Liver (tissue), 9 donors: ENCODE results near the gene ASTN1. TPM values are rescaled to one million over a fixed set of nuclear protein-coding genes. Genes with fewer than 3 reads are reported as not detected.

Source experiments
- DNase-seq: peaks from one replicate; pipeline ENCODE4 v3.0.0-alpha.2; 2017; ENCODE audit warnings: low spot score
- H3K27ac ChIP-seq, 2 donors: one replicate each; pipeline ENCODE4 v1.7.0; 2013; ENCODE audit warnings: inconsistent platforms in 2 of 2, low read length in 2 of 2, control low read depth in 1 of 2, low read depth in 1 of 2, mild to moderate bottlenecking in 1 of 2
- H3K27me3 ChIP-seq, 4 donors: one replicate each; pipeline versions ENCODE4 v1.6.1 to v1.7.0; 2013; ENCODE audit warnings: low read length in 3 of 4, inconsistent platforms in 1 of 4, mild to moderate bottlenecking in 1 of 4, moderate library complexity in 1 of 4; ENCODE audit not compliant: control insufficient read depth in 4 of 4, insufficient read depth in 4 of 4
- H3K36me3 ChIP-seq, 4 donors: one replicate each; pipeline versions ENCODE4 v1.6.1 to v1.7.0; 2013; ENCODE audit warnings: low read length in 3 of 4, mild to moderate bottlenecking in 3 of 4, low read depth in 1 of 4, moderate library complexity in 1 of 4; ENCODE audit not compliant: control insufficient read depth in 4 of 4, insufficient read depth in 3 of 4
- H3K4me1 ChIP-seq, 4 donors: one replicate each; pipeline versions ENCODE4 v1.6.1 to v1.7.0; 2013; ENCODE audit warnings: low read length in 3 of 4, mild to moderate bottlenecking in 3 of 4, moderate library complexity in 1 of 4; ENCODE audit not compliant: control insufficient read depth in 4 of 4, insufficient read depth in 4 of 4
- H3K4me3 ChIP-seq, 3 donors: one replicate each; pipeline versions ENCODE4 v1.6.1 to v1.7.0; 2013; ENCODE audit warnings: low read length in 3 of 3, control low read depth in 1 of 3, low read depth in 1 of 3, mild to moderate bottlenecking in 1 of 3
- H3K9ac ChIP-seq, 2 donors: one replicate each; pipeline ENCODE4 v1.7.0; 2013; ENCODE audit warnings: low read length in 2 of 2, mild to moderate bottlenecking in 2 of 2, moderate library complexity in 2 of 2, control low read depth in 1 of 2, low read depth in 1 of 2
- H3K9me3 ChIP-seq, 4 donors: one replicate each; pipeline versions ENCODE4 v1.6.1 to v1.7.0; 2013; ENCODE audit warnings: low read length in 3 of 4; ENCODE audit not compliant: control insufficient read depth in 4 of 4
- EGR1 ChIP-seq, 2 donors: IDR thresholded peaks; 2 replicates each; pipeline ENCODE4 v1.6.1; 2016 to 2018; ENCODE audit warnings: antibody characterized with exemption in 2 of 2, low read depth in 2 of 2
- FOXA1 ChIP-seq: IDR thresholded peaks from 2 replicates; pipeline ENCODE4 v1.6.1; 2016; ENCODE audit warnings: antibody characterized with exemption
- FOXA2 ChIP-seq: IDR thresholded peaks from 2 replicates; pipeline ENCODE4 v1.6.1; 2016; ENCODE audit warnings: antibody characterized with exemption
- GABPA ChIP-seq, 2 donors: IDR thresholded peaks in 1 of 2; conservative IDR thresholded peaks in 1 of 2; 2 replicates each; pipeline ENCODE4 v1.6.1; 2016; ENCODE audit warnings: antibody characterized with exemption in 2 of 2, mild to moderate bottlenecking in 1 of 2, moderate library complexity in 1 of 2
- HNF4A ChIP-seq, 2 donors: conservative IDR thresholded peaks; 2 replicates each; pipeline ENCODE4 v1.6.1; 2016; ENCODE audit warnings: antibody characterized with exemption in 2 of 2, mild to moderate bottlenecking in 2 of 2
- JUND ChIP-seq, 2 donors: IDR thresholded peaks; 2 replicates each; pipeline ENCODE4 v1.6.1; 2016; ENCODE audit warnings: antibody characterized with exemption in 2 of 2
- MAX ChIP-seq: IDR thresholded peaks from 2 replicates; pipeline ENCODE4 v1.6.1; 2016; ENCODE audit warnings: antibody characterized with exemption
- NR2F2 ChIP-seq: IDR thresholded peaks from 2 replicates; pipeline ENCODE4 v1.6.1; 2016; ENCODE audit warnings: antibody characterized with exemption
- RAD21 ChIP-seq, 2 donors: IDR thresholded peaks; 2 replicates each; pipeline ENCODE4 v1.6.1; 2016; ENCODE audit warnings: antibody characterized with exemption in 2 of 2, mild to moderate bottlenecking in 2 of 2
- REST ChIP-seq: IDR thresholded peaks from 2 replicates; pipeline ENCODE4 v1.6.1; 2016; ENCODE audit warnings: antibody characterized with exemption, mild to moderate bottlenecking
- RXRA ChIP-seq, 2 donors: IDR thresholded peaks; 2 replicates each; pipeline ENCODE4 v1.6.1; 2017 to 2018; ENCODE audit warnings: antibody characterized with exemption in 2 of 2, mild to moderate bottlenecking in 1 of 2
- SP1 ChIP-seq: IDR thresholded peaks from 2 replicates; pipeline ENCODE4 v1.6.1; 2018; ENCODE audit warnings: antibody characterized with exemption, mild to moderate bottlenecking
- TAF1 ChIP-seq: conservative IDR thresholded peaks from 2 replicates; pipeline ENCODE4 v1.6.1; 2016; ENCODE audit warnings: antibody characterized with exemption, mild to moderate bottlenecking
- YY1 ChIP-seq: IDR thresholded peaks from 2 replicates; pipeline ENCODE4 v1.6.1; 2016; ENCODE audit warnings: antibody characterized with exemption, mild to moderate bottlenecking
- ZBTB33 ChIP-seq: IDR thresholded peaks from 2 replicates; pipeline ENCODE4 v1.6.1; 2016; ENCODE audit warnings: antibody characterized with exemption
- WGBS: extraction: QIAGEN DNeasy Blood & Tissue Kit; methylation state at CpG from one replicate; pipeline ENCODE4 v1.1.7; 2013; 5-methylcytosine and 5-hydroxymethylcytosine counted together
- polyA plus RNA-seq, 2 donors: library from polyadenylated mRNA; stranded (reverse) in 1 of 2; unstranded in 1 of 2; fragments of 200-250 nt in 1 of 2; fragments of >200 nt in 1 of 2; fragmentation: Nextera tagmentation in 1 of 2; extraction: Ambion mirVana in 1 of 2; gene quantifications; one replicate each; pipeline versions ENCODE4 v1.2.1 to v1.2.3, GENCODE V29; 2013 to 2015
- total RNA-seq, 2 donors: library from RNA; depleted of rRNA; stranded (reverse); fragments of >200 nt; gene quantifications; one replicate each; pipeline ENCODE4 v1.2.3, GENCODE V29; 2014
- TF ChIP-seq, protein P1 (sequence below): fragments of 150-350 bp; IDR thresholded peaks from 2 replicates; pipeline ENCODE4 v1.5.1; 2017; ENCODE audit warnings: improper control_type of control experiment, low read depth, low read length; ENCODE audit not compliant: missing input control
- TF ChIP-seq, protein P2 (sequence below): IDR thresholded peaks from 2 replicates; pipeline ENCODE4 v1.6.1; 2016; ENCODE audit warnings: antibody characterized with exemption
- donor health status: healthy.
- donor health status: healthy.
- donor health status: healthy.
- donor health status: healthy.
- donor health status: healthy.

The ASTN1 gene
- total and polyA plus RNA-seq, 4 donors = 0.10 to 0.28 (median 0.18) TPM

DNA sequence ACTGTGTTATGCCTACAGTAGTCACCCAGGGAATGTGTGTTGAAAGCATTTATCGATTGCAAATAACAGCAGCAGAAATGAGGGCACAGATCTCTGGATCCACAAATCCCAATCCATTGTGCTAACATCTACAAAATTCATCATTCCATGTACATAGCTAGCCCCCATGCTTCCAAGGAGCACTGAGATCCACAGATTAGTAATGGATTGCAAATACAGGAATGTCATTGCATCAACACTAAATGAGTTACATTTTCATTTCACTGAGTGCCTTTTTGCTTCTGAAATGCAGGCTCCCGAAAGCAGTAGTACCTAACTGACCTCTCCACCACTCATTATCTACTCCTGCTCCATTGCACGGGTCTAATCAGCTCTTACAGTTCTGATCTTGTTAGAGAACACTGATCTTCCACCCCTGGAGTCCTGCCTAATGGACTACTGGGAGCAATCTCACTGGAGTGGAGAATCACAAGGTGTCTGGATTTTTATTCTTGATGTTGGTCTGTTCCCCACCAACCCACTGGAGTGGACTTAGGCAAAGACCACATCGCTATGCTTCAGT, 30.5 kb downstream of the ASTN1 start:
- WGBS = 74% methylated on average over 4 of the region's 4 CpGs
- Histone ChIP-seq H3K4me3 (no peak overlapping the region), H3K36me3 (no peaks in the 10 kb centered on the region), H3K27me3 (peaks cover 0 to 2% (median 0%) of the 10 kb centered on the region in 4 donors), H3K9ac (no peak overlapping the region), H3K4me1 (no peaks in the 10 kb centered on the region), H3K9me3 (no peaks in the 10 kb centered on the region), H3K27ac (no peak overlapping the region)
- no peak for DNase-seq
- TF ChIP-seq ZBTB33 (no peak), EGR1 (IDR thresholded peaks at IDR 0.05; ENCODE audit: low read depth in 2 of 2) (no peak), RAD21 (IDR thresholded peaks at IDR 0.05) (no peak), TAF1 (no peak), YY1 (no peak), REST (no peak), RXRA (IDR thresholded peaks at IDR 0.05) (no peak), HNF4A (conservative IDR thresholded peaks at IDR 0.05) (no peak), JUND (IDR thresholded peaks at IDR 0.05) (no peak), FOXA1 (no peak), SP1 (no peak), GABPA (IDR thresholded peaks at IDR 0.05 in 1 of 2, conservative IDR thresholded peaks at IDR 0.05 in 1 of 2) (no peak)
- TF ChIP-seq, protein P1, sequence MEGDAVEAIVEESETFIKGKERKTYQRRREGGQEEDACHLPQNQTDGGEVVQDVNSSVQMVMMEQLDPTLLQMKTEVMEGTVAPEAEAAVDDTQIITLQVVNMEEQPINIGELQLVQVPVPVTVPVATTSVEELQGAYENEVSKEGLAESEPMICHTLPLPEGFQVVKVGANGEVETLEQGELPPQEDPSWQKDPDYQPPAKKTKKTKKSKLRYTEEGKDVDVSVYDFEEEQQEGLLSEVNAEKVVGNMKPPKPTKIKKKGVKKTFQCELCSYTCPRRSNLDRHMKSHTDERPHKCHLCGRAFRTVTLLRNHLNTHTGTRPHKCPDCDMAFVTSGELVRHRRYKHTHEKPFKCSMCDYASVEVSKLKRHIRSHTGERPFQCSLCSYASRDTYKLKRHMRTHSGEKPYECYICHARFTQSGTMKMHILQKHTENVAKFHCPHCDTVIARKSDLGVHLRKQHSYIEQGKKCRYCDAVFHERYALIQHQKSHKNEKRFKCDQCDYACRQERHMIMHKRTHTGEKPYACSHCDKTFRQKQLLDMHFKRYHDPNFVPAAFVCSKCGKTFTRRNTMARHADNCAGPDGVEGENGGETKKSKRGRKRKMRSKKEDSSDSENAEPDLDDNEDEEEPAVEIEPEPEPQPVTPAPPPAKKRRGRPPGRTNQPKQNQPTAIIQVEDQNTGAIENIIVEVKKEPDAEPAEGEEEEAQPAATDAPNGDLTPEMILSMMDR = no peak

GRCh38 chr1:177132141-177132540, 32.4 kb downstream of the ASTN1 start:
- DNase-seq = no peak
- 65% methylated on average over 2 of the region's 2 CpGs for WGBS
- Histone ChIP-seq H3K9ac (no peak overlapping the region), H3K27ac (no peak overlapping the region), H3K27me3 (peaks cover 0 to 3% (median under 1%) of the 10 kb centered on the region in 4 donors), H3K9me3 (no peaks in the 10 kb centered on the region), H3K4me3 (no peak overlapping the region), H3K4me1 (no peaks in the 10 kb centered on the region), H3K36me3 (no peaks in the 10 kb centered on the region)
- TF ChIP-seq NR2F2 (no peak), RAD21 (IDR thresholded peaks at IDR 0.05) (no peak), YY1 (no peak), TAF1 (no peak), HNF4A (conservative IDR thresholded peaks at IDR 0.05) (no peak), SP1 (no peak), GABPA (IDR thresholded peaks at IDR 0.05 in 1 of 2, conservative IDR thresholded peaks at IDR 0.05 in 1 of 2) (no peak), FOXA2 (no peak), MAX (no peak), JUND (IDR thresholded peaks at IDR 0.05) (no peak), EGR1 (IDR thresholded peaks at IDR 0.05; ENCODE audit: low read depth in 2 of 2) (no peak), REST (no peak), RXRA (IDR thresholded peaks at IDR 0.05) (no peak)
- TF ChIP-seq, protein P1 = no peak
- TF ChIP-seq, protein P2, sequence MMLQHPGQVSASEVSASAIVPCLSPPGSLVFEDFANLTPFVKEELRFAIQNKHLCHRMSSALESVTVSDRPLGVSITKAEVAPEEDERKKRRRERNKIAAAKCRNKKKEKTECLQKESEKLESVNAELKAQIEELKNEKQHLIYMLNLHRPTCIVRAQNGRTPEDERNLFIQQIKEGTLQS = no peak
